NT2/D1 (cell line): ENCODE results near the gene DLG2.

Experiments
- DNase-seq: peaks from one replicate; pipeline ENCODE4 v3.0.0-alpha.2; 2011; ENCODE audit warnings: low read depth, low spot score
- H3K27me3 ChIP-seq: 2 replicates; pipeline ENCODE4 v1.6.0; 2011; ENCODE audit warnings: mild to moderate bottlenecking; ENCODE audit not compliant: insufficient read length, insufficient read depth
- H3K36me3 ChIP-seq: 2 replicates; pipeline ENCODE4 v1.6.1; 2011; ENCODE audit warnings: mild to moderate bottlenecking, low read length, mixed read lengths; ENCODE audit not compliant: insufficient read depth, insufficient read length
- H3K4me1 ChIP-seq: 2 replicates; pipeline ENCODE4 v1.5.1; 2011; ENCODE audit not compliant: insufficient read depth, insufficient read length
- H3K4me3 ChIP-seq: 2 replicates; pipeline ENCODE4 v1.5.1; 2011; ENCODE audit warnings: low read depth; ENCODE audit not compliant: insufficient read length
- H3K9ac ChIP-seq: 2 replicates; pipeline ENCODE4 v1.6.0; 2011; ENCODE audit warnings: low read depth; ENCODE audit not compliant: insufficient read length
- H3K9me3 ChIP-seq: 2 replicates; pipeline ENCODE4 v1.5.1; 2011; ENCODE audit warnings: mild to moderate bottlenecking, low read length; ENCODE audit not compliant: insufficient read depth
- SUZ12 ChIP-seq: IDR thresholded peaks from 2 replicates; pipeline ENCODE4 v1.6.1; 2011; ENCODE audit not compliant: insufficient read length, insufficient read depth; ENCODE audit errors: extremely low read depth
- YY1 ChIP-seq: IDR thresholded peaks from 2 replicates; pipeline ENCODE4 v1.6.1; 2011; ENCODE audit not compliant: insufficient read length, insufficient read depth
- ZNF274 ChIP-seq: IDR thresholded peaks from 2 replicates; pipeline ENCODE4 v1.6.1; 2011; ENCODE audit warnings: mild to moderate bottlenecking, low read depth, low read length

The DLG2 gene

DNA sequence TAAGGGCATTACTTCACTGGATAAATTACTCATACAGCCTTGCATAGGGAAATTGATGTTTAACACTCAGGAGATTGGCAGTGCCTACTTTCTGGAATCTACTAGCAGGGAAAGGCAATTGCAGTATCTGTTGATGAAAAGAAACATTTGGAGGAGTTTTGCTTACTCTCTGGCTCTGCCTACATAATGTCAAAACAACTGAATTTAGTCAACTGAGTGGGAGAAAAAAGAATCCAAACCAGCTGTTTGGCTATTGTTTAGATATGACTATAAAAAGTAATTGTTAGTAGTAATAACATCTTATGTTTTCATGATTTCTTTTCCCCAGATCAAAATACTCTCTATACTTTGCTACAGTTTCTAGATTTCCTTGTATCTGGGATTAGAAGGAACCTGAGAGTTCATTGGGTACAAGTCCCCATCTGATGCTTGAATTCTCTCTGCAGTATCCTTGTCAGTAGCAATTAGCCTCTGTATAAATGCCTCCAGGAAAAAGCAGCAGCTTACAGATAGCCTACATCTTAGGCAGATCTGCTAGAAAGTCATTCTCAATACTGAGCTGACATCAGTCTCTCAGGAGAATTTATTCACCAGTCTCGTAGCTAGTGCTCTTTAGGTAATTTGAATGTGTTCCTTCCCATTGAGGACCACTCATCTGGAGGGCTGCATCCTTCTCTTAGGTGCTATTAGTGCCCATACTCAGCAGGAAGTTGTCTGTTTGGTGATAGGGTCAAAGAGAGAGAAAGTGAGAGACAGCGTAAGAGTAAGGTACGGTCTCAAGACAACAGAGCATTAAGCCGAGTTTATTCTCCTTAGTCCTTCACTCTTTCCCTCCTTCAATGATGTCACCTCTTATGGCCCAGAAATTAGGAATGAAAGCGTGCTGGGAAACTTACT is 2155.1 kb downstream of the DLG2 start:
- Histone ChIP-seq H3K4me3 (no peak overlapping the region), H3K27me3 (no peaks in the 10 kb centered on the region), H3K4me1 (no peaks in the 10 kb centered on the region), H3K9ac (no peak overlapping the region), H3K36me3 (no peaks in the 10 kb centered on the region), H3K9me3 (no peaks in the 10 kb centered on the region)
- no peak for DNase-seq
- TF ChIP-seq SUZ12 (no peak), ZNF274 (no peak), YY1 (no peak)

DNA sequence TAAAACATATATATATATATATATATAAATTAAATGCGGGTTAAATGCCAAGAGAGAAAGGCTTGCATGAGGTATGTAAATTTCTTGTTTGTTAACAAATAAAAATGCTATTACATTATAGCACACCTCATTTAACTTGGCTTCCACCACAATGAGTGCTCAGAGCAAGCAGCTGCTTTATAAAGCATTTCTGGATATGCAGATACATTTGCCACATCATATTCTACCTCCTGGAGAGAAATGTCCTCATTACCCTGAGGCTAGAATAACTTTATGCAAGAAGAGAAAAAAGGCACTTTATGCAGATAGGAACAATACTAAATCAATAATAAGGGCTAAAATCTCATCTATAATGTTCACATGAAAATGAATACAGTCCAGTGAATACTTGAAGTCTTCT is 2159.3 kb downstream of the DLG2 start:
- Histone ChIP-seq H3K9ac (no peak overlapping the region), H3K4me1 (no peaks in the 10 kb centered on the region), H3K4me3 (no peak overlapping the region), H3K27me3 (no peaks in the 10 kb centered on the region), H3K36me3 (no peaks in the 10 kb centered on the region), H3K9me3 (no peaks in the 10 kb centered on the region)
- TF ChIP-seq ZNF274: no peak
- no peak for TF ChIP-seq YY1
- TF ChIP-seq SUZ12: no peak
- no peak for DNase-seq

DNA sequence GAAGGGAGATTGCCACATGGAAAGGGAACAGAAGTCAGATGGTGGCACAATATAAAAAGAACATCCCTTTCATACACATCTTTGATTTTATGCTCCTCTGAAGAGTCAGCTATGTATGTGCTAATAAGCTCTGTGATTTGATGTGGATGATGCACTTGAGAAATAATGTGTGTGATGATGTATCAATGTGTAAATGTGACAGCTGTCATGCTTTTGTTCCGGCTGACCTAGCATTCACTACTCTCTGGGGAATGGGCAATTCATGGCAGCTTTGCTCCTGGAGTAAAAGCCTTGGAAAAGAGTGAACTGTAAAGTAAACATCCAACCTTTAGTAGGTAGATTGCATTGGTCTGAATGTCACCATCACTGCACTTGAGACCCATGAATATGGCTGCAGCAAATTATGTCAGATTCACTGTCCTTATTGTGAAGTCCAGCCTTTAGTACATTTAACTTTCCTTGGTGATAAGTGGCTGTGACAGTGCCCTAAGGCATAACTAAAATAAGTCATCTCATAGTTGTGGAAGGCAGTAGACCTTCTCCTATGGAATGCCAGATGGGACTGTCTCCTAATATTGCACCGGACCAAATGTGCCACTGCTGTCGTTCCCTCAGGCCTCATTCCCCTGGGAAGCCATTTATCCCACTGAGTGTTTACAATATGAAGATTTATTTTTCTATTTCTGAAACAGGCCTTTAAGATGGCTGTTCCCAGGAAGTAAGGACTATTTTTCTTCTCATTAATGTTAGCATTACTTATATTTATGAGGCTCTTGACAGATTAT is 2162.8 kb downstream of the DLG2 start:
- no peak overlapping the region for H3K9ac ChIP-seq
- no peaks in the 10 kb centered on the region for H3K27me3 ChIP-seq
- H3K9me3 ChIP-seq: no peaks in the 10 kb centered on the region
- no peak overlapping the region for H3K4me3 ChIP-seq
- no peaks in the 10 kb centered on the region for H3K36me3 ChIP-seq
- no peaks in the 10 kb centered on the region for H3K4me1 ChIP-seq
- no peak for DNase-seq
- no peak for TF ChIP-seq SUZ12
- no peak for TF ChIP-seq ZNF274
- TF ChIP-seq YY1: no peak

DNA sequence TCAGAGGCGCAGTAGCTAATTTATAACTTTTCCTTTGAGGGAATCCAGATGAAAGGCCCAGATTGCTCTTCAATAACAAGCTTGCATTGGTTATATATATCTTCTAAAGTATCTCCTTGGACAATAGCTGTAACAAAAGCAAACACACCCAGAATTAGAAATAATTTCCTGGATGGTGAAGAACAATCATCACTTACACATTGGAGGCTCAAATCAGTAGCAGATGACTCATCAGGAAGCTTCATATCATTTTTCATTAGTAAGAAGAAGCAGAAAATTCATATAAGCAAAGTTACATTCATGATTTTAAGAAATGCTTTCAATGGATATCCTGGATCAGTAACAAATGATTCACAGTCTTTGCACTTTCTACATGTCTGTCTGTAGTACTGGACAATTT is 2167.3 kb downstream of the DLG2 start:
- Histone ChIP-seq H3K4me3 (no peak overlapping the region), H3K9me3 (no peaks in the 10 kb centered on the region), H3K27me3 (no peaks in the 10 kb centered on the region), H3K9ac (no peak overlapping the region), H3K36me3 (no peaks in the 10 kb centered on the region), H3K4me1 (no peaks in the 10 kb centered on the region)
- DNase-seq: no peak
- no peak for TF ChIP-seq YY1
- TF ChIP-seq SUZ12: no peak
- TF ChIP-seq ZNF274: no peak

DNA sequence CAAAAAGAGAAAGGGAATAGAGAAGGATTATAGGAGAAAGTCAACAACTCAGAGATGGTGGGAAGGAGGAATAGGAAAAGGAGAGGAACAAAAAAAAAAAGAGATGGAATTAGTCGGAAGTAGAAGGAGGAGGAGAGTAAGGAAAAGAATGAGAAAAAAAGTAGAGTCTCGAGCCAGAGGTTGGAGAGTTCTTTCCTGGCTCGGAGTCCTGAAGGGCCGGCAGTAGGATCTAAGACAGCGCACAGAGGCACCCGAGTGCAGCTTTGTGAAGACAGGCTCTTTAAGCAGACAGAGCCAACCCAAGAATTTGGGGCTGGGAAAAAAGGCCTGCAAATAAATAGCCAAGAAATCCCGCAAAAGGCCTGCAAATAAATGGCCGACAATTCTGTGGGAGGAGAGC is 2170.6 kb downstream of the DLG2 start:
- Histone ChIP-seq H3K4me1 (no peaks in the 10 kb centered on the region), H3K9ac (no peak overlapping the region), H3K4me3 (no peak overlapping the region), H3K36me3 (no peaks in the 10 kb centered on the region), H3K9me3 (no peaks in the 10 kb centered on the region), H3K27me3 (no peaks in the 10 kb centered on the region)
- no peak for TF ChIP-seq SUZ12
- no peak for TF ChIP-seq ZNF274
- no peak for TF ChIP-seq YY1
- DNase-seq: no peak

DNA sequence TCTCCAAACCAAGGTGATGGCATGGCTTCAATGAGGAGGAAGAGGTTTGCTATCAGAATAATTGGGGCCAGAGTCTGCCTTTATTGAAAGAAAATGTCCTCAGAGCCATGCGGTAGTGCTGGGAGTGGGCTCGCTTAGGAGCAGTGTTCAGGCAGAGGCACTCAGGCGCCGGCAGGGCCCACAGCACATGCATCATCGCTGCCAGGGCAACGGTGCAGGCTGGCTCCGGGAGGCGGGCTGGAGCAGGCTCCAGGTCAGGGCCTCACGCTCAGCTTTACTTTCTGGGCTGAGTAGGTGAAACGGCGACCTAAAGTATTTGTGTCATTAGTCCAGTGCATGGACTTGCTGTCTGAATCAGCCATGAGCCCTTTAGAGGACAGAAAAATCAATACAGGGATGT is 2171.1 kb downstream of the DLG2 start:
- H3K9ac ChIP-seq: no peak overlapping the region
- no peaks in the 10 kb centered on the region for H3K27me3 ChIP-seq
- DNase-seq: no peak
- H3K9me3 ChIP-seq: no peaks in the 10 kb centered on the region
- H3K4me1 ChIP-seq: no peaks in the 10 kb centered on the region
- no peaks in the 10 kb centered on the region for H3K36me3 ChIP-seq
- TF ChIP-seq SUZ12 (no peak), ZNF274 (no peak), YY1 (no peak)
- H3K4me3 ChIP-seq: no peak overlapping the region

DNA sequence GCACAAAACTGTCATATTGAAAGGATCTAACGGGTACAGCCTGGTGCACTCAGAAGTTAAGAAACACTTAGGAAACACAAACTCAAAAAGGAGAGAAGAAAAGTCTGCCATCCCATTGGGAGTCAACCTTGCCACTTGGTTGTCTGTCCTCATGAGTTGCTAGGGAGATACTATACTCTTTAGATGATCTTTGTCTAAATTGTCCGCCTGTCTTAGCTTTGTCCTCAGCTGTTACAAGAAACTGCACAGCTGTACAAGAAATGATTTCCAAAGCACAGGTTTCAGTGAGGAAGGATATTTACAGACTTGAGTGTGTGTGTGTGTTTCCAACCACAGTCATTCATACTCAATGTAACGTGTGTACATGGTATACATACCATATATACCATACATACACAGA is 2171.8 kb downstream of the DLG2 start:
- DNase-seq: no peak
- H3K27me3 ChIP-seq: no peaks in the 10 kb centered on the region
- TF ChIP-seq ZNF274 (no peak), SUZ12 (no peak), YY1 (no peak)

More for the DNA sequence above, 2171.8 kb downstream of the DLG2 start:
- Histone ChIP-seq H3K9me3 (no peaks in the 10 kb centered on the region), H3K4me1 (no peaks in the 10 kb centered on the region), H3K4me3 (no peak overlapping the region), H3K9ac (no peak overlapping the region), H3K36me3 (no peaks in the 10 kb centered on the region)
